ENCODE data around the gene TMEM17. TPM values are rescaled to one million over a fixed set of nuclear protein-coding genes. Genes with fewer than 3 reads are reported as not detected.

The TMEM17 gene
- total RNA-seq, 2 donors from 2014 or later = 0.32 to 0.70 TPM

DNA sequence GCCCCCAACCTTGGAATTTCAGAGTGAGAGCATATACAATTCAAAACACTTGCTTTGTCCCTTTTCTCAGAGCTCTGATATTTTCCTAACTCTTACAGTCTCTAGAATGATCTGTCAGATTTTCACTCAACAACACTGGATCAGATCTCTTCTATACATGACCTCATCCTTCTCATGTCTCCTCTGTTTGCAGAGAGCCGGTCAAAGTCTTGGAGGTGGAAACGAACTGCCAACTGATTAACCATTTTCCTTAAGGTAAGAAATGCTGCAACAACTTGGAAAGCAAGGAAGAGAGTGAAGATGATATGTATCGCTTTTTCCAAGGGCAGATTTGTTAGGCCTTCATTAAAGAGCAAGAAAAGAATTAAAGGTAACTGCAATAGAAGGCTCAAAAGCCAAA, 4.9 kb downstream of the TMEM17 start:
- ATAC-seq (replicated peaks in 1 of 2) (no peak), DNase-seq (no peak)
- Mint-ChIP-seq H3K4me3 (no peak overlapping the region), H3K27ac (no peak overlapping the region), H3K9me3 (no peaks in the 10 kb centered on the region), H3K4me1 (ENCODE audit: low read depth) (peaks cover 5% of the 10 kb centered on the region), H3K27me3 (ENCODE audit: low read depth) (peaks cover 6% of the 10 kb centered on the region), H3K36me3 (ENCODE audit: insufficient read depth in 2 of 2) (no peaks in the 10 kb centered on the region)

DNA sequence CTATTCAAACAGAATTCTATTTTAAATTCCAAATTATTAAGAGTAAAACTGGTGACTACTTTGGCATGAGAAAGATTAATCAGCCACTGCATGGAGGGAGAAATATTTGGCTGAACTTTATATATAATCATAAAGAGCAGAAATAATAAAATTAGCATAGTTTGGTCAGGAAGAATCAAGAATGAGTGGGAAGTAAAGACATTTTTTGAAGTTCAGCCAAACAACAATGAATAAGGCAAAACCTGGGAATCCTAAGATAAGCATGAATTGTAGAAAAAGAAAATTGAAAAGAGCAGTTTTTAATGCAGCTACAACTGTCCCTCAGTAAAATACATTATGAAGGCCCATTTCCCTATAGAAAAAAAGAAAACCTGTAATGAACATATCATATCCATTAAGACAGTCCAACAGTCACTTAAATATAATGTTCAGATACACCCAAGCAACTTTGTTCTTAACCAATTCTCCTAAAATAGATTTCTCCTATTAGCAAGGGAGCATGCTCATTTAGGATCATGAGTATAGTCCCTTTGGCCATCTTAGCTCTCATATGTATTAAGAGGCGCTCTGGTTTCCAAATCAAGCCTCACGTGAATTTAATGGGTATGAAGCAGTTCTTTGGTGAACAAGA, 6.5 kb downstream of the TMEM17 start:
- no peaks in the 10 kb centered on the region for H3K4me1 Mint-ChIP-seq (ENCODE audit: low read depth)
- no peak overlapping the region for H3K27ac Mint-ChIP-seq
- H3K36me3 Mint-ChIP-seq (ENCODE audit: insufficient read depth in 2 of 2) = no peaks in the 10 kb centered on the region
- no peak for DNase-seq
- ATAC-seq (replicated peaks in 1 of 2) = no peak
- peaks cover 6% of the 10 kb centered on the region for H3K27me3 Mint-ChIP-seq (ENCODE audit: low read depth)
- H3K9me3 Mint-ChIP-seq = no peaks in the 10 kb centered on the region
- H3K4me3 Mint-ChIP-seq = no peak overlapping the region

DNA sequence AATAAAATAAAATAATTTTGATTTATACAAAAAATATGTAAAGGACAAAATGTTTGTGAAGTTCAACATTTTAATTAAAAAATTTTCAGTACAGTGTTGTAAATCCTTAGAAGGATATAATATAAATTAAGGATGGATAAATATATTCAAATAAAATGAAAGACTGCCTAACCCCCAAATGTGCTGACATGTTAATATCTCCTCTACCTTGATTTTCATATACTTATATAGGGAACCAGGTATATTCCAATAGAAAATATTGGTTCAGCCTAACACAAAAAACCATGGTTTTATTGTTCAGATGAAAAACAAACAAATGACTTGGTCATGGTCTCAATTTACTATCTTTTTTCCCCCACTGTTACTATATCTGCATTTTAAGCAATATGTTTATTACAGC, 7.3 kb downstream of the TMEM17 start:
- no peaks in the 10 kb centered on the region for H3K9me3 Mint-ChIP-seq
- H3K27ac Mint-ChIP-seq = no peak overlapping the region
- no peak for DNase-seq
- H3K4me3 Mint-ChIP-seq = no peak overlapping the region
- no peaks in the 10 kb centered on the region for H3K4me1 Mint-ChIP-seq (ENCODE audit: low read depth)
- H3K36me3 Mint-ChIP-seq (ENCODE audit: insufficient read depth in 2 of 2) = no peaks in the 10 kb centered on the region
- ATAC-seq (replicated peaks in 1 of 2) = no peak
- peaks cover 5% of the 10 kb centered on the region for H3K27me3 Mint-ChIP-seq (ENCODE audit: low read depth)

DNA sequence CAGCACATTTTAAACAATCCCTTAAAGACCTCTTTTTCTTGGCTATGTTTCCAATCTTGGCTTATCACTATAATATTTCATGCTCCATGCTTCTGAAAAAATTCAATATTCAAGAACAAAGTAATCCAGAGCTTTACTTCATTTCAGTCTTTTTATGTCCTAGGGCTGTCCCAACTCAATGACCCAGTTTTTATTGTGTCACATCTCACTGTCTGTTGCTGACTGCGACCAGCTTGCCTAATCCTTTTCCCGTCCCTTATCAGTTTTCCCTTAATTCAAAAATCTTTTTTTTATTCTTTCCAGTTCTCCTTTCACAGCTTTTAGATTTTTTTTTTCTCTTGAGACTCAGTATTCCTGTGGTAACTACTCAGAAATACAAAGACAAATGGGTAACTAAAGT, 10.2 kb downstream of the TMEM17 start:
- ATAC-seq (replicated peaks in 1 of 2) = no peak
- no peaks in the 10 kb centered on the region for H3K4me1 Mint-ChIP-seq (ENCODE audit: low read depth)
- H3K9me3 Mint-ChIP-seq = no peaks in the 10 kb centered on the region
- no peak overlapping the region for H3K27ac Mint-ChIP-seq
- no peaks in the 10 kb centered on the region for H3K36me3 Mint-ChIP-seq (ENCODE audit: insufficient read depth in 2 of 2)
- no peak overlapping the region for H3K4me3 Mint-ChIP-seq
- DNase-seq = no peak
- peaks cover 7% of the 10 kb centered on the region for H3K27me3 Mint-ChIP-seq (ENCODE audit: low read depth)

DNA sequence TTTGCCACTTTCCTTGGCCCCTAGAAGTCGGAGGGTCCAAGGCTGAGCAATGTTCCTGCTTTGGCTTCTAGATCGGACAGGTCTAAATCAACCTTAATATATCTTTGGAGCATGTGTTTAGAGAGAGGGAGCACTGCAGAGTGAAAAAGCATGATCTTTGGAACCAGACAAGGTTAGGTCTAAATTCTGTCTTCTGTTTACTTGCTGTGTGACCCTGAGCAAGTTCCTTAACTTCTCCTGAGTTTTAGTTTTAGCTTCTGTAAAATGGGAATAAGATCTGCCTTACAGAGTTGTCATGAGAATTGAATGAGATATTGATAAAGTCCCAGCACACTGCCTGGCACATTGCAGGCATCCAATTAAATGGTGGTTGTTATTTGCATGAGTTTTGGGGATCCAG, 13.9 kb downstream of the TMEM17 start:
- H3K9me3 Mint-ChIP-seq = no peaks in the 10 kb centered on the region
- H3K4me3 Mint-ChIP-seq = no peak overlapping the region
- H3K36me3 Mint-ChIP-seq (ENCODE audit: insufficient read depth in 2 of 2) = no peaks in the 10 kb centered on the region
- no peak overlapping the region for H3K27ac Mint-ChIP-seq
- ATAC-seq (replicated peaks in 1 of 2) = no peak
- H3K27me3 Mint-ChIP-seq (ENCODE audit: low read depth) = peaks cover 7% of the 10 kb centered on the region
- H3K4me1 Mint-ChIP-seq (ENCODE audit: low read depth) = no peaks in the 10 kb centered on the region
- DNase-seq = no peak

DNA sequence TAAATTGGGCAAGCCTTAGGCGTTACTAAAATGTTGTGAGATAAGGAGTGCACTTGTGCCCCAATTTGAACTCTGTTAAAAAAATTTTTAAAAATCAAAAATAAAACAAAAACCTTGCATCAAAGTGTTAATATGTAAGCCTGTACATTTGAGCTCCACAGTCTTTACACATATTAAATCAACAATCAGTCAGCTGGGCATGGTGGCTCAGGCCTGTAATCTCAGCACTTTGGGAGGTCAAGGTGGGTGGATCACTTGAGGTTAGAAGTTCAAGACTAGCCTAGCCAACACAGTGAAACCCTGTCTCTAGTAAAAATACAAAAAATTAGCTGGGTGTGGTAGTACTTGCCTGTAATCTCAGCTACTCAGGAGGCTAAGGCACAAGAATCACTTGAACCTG, 16.3 kb downstream of the TMEM17 start:
- Mint-ChIP-seq H3K9me3 (no peaks in the 10 kb centered on the region), H3K27me3 (ENCODE audit: low read depth) (peaks cover 7% of the 10 kb centered on the region), H3K36me3 (ENCODE audit: insufficient read depth in 2 of 2) (no peaks in the 10 kb centered on the region), H3K4me1 (ENCODE audit: low read depth) (no peaks in the 10 kb centered on the region), H3K27ac (no peak overlapping the region), H3K4me3 (no peak overlapping the region)
- DNase-seq (no peak), ATAC-seq (replicated peaks in 1 of 2) (no peak)

DNA sequence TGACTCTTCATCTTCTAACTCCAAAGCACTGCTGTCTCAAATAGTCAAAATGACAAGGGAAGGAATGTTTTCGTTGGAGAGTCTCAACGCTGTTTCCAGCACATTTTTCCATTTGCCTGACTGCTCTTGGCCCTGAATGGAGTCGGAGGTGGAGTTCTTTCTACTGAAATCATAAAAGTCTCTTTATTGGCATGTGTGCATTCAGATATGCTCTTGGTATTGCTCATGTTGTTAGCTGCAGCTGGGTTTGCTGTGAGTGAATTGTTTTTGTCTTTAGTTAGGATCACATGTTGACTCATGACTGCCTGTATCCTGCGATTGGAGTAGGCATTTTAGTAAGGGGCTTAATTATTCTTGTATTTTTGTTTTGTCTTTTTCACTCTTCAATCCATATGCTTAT, 16.8 kb downstream of the TMEM17 start:
- H3K27me3 Mint-ChIP-seq (ENCODE audit: low read depth) = peaks cover 7% of the 10 kb centered on the region
- H3K4me3 Mint-ChIP-seq = no peak overlapping the region
- DNase-seq (no peak), ATAC-seq (replicated peaks in 1 of 2) (no peak)
- no peaks in the 10 kb centered on the region for H3K36me3 Mint-ChIP-seq (ENCODE audit: insufficient read depth in 2 of 2)
- no peaks in the 10 kb centered on the region for H3K9me3 Mint-ChIP-seq
- H3K4me1 Mint-ChIP-seq (ENCODE audit: low read depth) = no peaks in the 10 kb centered on the region
- H3K27ac Mint-ChIP-seq = no peak overlapping the region

DNA sequence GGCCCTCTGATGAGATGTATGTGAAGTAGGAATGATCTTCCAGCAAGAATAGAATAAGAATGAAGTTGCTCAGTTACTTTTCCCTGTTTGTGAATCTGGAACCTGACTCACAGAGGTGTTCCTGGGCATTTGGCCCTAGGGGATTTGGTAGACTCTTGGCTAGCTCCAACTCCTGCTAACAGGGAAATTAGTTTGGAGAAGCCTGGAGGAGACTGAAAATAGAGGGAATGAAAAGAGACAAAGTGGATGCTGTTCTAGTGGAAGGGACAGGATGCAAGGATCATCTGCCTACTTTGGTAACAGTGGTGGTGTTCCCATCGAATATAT, 19.6 kb downstream of the TMEM17 start:
- H3K27me3 Mint-ChIP-seq (ENCODE audit: low read depth) = no peaks in the 10 kb centered on the region
- ATAC-seq (replicated peaks in 1 of 2) (no peak), DNase-seq (no peak)
- no peaks in the 10 kb centered on the region for H3K9me3 Mint-ChIP-seq
- no peaks in the 10 kb centered on the region for H3K36me3 Mint-ChIP-seq (ENCODE audit: insufficient read depth in 2 of 2)
- H3K27ac Mint-ChIP-seq = no peak overlapping the region
- no peak overlapping the region for H3K4me3 Mint-ChIP-seq
- no peaks in the 10 kb centered on the region for H3K4me1 Mint-ChIP-seq (ENCODE audit: low read depth)

DNA sequence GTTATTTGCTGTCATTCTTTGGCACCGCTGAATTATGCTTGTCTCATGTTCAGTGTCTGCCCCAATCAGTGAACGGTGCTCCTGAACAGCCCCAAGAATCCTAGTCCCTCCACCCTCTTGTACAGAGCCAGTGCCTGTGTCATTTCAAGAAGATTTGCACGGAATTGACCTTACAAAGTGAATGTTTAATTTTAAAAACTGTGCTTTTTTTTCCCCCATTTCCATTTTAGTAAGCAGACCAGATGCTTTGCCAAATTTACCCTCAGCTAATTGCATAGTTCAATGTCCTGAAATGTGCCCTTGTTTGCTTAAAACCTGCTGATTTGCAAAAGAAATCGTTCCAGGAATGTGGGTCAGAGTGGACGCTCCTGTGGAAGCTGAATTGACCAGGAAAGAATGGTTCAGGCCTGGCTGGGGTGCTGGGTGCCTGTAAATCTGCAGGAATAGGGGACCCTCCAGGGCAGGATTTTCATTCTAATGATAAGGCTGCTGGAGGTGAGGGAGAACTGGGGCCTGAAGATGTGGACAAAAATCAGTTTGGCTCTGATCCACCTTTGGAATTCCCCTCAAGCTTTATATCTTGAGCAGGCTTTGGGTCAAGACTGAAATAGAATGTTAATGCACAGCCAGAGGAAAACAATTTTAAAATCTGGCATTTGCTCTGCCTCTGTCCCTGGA, 20.1 kb downstream of the TMEM17 start:
- Mint-ChIP-seq H3K4me1 (ENCODE audit: low read depth) (no peaks in the 10 kb centered on the region), H3K4me3 (no peak overlapping the region), H3K27ac (no peak overlapping the region), H3K9me3 (no peaks in the 10 kb centered on the region), H3K27me3 (ENCODE audit: low read depth) (no peaks in the 10 kb centered on the region), H3K36me3 (ENCODE audit: insufficient read depth in 2 of 2) (no peaks in the 10 kb centered on the region)
- DNase-seq = no peak
- ATAC-seq (replicated peaks in 1 of 2) = no peak

DNA sequence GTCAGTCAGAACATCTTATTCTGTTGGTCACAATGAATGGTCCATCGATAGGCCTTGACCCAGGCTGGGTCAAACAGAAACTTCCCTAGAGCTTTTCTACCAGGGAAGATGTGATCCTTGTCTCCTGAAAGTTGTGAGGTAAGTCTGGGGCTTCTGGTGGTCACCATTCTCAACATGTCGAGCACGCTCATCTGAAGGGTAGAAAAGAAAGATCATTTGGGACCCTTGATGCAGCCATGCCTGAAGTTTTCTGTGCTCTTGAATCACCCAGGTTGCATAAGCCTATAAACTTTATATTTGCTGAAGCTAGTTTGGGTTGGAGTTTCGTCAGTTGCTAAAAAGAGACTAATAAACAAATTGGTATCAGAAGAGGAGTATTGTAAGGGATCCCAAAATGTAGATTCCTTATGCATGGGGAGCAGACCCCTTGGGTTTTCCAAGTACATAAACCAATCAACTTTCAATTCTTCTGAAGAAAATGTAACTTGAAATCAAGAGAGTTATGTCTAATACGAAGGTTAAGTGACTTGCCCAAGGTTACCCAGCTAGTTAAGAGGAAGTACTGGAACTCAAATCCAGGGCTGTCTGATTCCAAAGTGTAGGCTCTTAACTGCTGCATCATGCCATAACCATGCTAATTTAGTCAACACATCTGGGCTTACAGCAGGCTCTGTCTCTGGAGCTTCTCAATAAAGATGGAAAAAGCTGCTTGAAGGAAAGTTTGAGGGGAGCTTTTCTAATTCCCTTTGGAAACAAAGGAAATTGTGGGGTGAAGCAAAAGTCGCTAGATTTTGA, 23.2 kb downstream of the TMEM17 start:
- H3K4me3 Mint-ChIP-seq = no peak overlapping the region
- H3K27ac Mint-ChIP-seq = no peak overlapping the region
- H3K27me3 Mint-ChIP-seq (ENCODE audit: low read depth) = peaks cover 5% of the 10 kb centered on the region
- no peaks in the 10 kb centered on the region for H3K9me3 Mint-ChIP-seq
- DNase-seq = no peak
- H3K36me3 Mint-ChIP-seq (ENCODE audit: insufficient read depth in 2 of 2) = no peaks in the 10 kb centered on the region
- no peaks in the 10 kb centered on the region for H3K4me1 Mint-ChIP-seq (ENCODE audit: low read depth)
- no peak for ATAC-seq (replicated peaks in 1 of 2)

DNA sequence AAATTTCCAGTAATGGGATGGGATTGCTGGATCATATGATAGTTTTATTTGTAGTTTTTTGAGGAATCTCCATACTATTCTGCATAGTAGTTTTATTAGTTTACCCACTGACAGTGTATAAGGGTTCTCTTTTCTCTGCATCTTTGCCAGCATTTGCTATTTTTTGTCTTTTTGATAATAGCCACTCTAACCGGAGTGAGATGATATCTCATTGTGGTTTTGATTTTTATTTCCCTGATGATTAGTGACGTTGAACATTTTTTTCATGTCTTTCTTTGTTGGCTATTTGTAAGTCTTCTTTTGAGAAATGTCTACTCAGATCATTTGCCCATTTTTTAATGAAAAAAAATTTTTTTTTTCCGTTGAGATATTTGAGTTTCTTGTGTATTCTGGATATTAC, 26.1 kb downstream of the TMEM17 start:
- Mint-ChIP-seq H3K27ac (no peak overlapping the region), H3K9me3 (no peaks in the 10 kb centered on the region), H3K4me1 (ENCODE audit: low read depth) (peaks cover 7% of the 10 kb centered on the region), H3K27me3 (ENCODE audit: low read depth) (peaks cover 12% of the 10 kb centered on the region), H3K36me3 (ENCODE audit: insufficient read depth in 2 of 2) (no peaks in the 10 kb centered on the region), H3K4me3 (no peak overlapping the region)
- DNase-seq = no peak
- ATAC-seq (replicated peaks in 1 of 2) = no peak

DNA sequence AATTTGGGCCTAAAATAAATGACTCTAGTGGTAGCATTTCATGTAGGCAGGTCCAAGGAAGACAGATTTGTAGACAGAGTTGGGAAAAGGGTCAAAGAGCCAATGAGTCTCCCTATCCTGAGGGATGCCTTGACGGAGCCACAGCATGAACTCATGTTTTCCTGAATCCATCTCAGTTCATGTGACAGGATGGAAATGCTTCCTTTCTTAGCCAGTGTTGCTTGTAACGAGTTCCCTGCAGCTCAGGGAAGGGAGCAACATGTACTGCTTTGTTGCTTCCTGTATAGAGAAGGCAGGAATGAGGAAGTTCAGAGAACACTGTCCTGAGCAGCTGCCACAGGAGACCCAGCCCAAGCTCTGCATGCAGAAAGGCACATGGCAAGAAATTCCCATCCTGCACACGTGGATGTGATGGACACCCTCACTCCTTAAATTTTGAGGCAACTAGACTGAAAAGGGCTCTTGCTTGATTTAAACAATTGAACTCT, 27.9 kb downstream of the TMEM17 start:
- ATAC-seq (replicated peaks in 1 of 2) (no peak), DNase-seq (no peak)
- H3K4me3 Mint-ChIP-seq = no peak overlapping the region

DNA sequence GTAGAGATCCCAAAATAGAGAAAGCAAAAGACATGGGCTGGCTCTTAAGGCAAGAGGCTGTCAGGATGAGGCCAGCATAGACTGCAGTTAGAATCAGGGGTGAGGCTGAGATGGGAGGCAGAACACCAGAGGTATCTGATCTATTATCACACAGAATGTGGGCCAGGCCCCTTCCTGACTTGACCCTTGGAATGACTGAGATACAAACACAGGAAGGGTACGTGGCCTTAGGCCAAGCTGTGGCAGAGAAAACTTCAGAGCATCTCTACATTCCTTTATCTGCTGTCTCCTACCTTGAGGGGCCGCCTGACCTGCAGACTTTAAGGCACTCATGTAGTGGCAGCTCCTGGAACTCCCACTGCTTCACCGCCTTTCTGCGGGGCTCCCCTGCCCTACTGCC, 28.4 kb downstream of the TMEM17 start:
- ATAC-seq (replicated peaks in 1 of 2) (no peak), DNase-seq (no peak)
- no peaks in the 10 kb centered on the region for H3K36me3 Mint-ChIP-seq (ENCODE audit: insufficient read depth in 2 of 2)
- no peaks in the 10 kb centered on the region for H3K9me3 Mint-ChIP-seq
- no peak overlapping the region for H3K27ac Mint-ChIP-seq
- H3K4me3 Mint-ChIP-seq = no peak overlapping the region
- H3K4me1 Mint-ChIP-seq (ENCODE audit: low read depth) = peaks cover 12% of the 10 kb centered on the region
- peaks cover 12% of the 10 kb centered on the region for H3K27me3 Mint-ChIP-seq (ENCODE audit: low read depth)

More for the DNA sequence above, 27.9 kb downstream of the TMEM17 start:
- Mint-ChIP-seq H3K27ac (no peak overlapping the region), H3K9me3 (no peaks in the 10 kb centered on the region), H3K27me3 (ENCODE audit: low read depth) (peaks cover 12% of the 10 kb centered on the region), H3K4me1 (ENCODE audit: low read depth) (peaks cover 12% of the 10 kb centered on the region), H3K36me3 (ENCODE audit: insufficient read depth in 2 of 2) (no peaks in the 10 kb centered on the region)

Measured in activated T-cell treated with anti-CD3 and anti-CD28 coated beads, Interleukin-2, amount 50 U/mL, for 72 hours (primary cell).